GM13976 (cell line): Measurements from ENCODE around the gene CCDC91.
"Not testable (repeated sequence)": the region's sequence is repeated elsewhere in the genome, so short reads cannot be mapped to it uniquely, and the experiment has no call there.

Experiments used
- DNase-seq: peaks from one replicate; pipeline ENCODE4 v3.0.0; 2012; ENCODE audit warnings: low spot score
- in situ Hi-C: fragments of 300-500 bp; cut with MboI; formaldehyde crosslinking; loops from one replicate; pipeline ENCODE4 v1.12.0; 2022; ENCODE audit warnings: low sequenced_read_pairs, mixed read lengths, inconsistent platforms; ENCODE audit not compliant: unreplicated experiment
- TF ChIP-seq, protein P1 (sequence below): IDR thresholded peaks from 2 replicates; pipeline ENCODE4 v1.5.1; 2012; ENCODE audit warnings: borderline replicate concordance, mild to moderate bottlenecking; ENCODE audit not compliant: insufficient read depth; ENCODE audit errors: extremely low read depth, missing control alignments, control extremely low read depth

The CCDC91 gene

GRCh38 chr12:28265435-28266042, 75.3 kb downstream of the CCDC91 start:
- in situ Hi-C loops, result no loop called here
- TF ChIP-seq, protein P1, sequence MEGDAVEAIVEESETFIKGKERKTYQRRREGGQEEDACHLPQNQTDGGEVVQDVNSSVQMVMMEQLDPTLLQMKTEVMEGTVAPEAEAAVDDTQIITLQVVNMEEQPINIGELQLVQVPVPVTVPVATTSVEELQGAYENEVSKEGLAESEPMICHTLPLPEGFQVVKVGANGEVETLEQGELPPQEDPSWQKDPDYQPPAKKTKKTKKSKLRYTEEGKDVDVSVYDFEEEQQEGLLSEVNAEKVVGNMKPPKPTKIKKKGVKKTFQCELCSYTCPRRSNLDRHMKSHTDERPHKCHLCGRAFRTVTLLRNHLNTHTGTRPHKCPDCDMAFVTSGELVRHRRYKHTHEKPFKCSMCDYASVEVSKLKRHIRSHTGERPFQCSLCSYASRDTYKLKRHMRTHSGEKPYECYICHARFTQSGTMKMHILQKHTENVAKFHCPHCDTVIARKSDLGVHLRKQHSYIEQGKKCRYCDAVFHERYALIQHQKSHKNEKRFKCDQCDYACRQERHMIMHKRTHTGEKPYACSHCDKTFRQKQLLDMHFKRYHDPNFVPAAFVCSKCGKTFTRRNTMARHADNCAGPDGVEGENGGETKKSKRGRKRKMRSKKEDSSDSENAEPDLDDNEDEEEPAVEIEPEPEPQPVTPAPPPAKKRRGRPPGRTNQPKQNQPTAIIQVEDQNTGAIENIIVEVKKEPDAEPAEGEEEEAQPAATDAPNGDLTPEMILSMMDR, result no peak
- no peak for DNase-seq

- DNase-seq, in situ Hi-C loops: not testable (repeated sequence)
Observed at GRCh38 chr12:28267920-28268607, 77.8 kb downstream of the CCDC91 start.

- TF ChIP-seq, protein P1, result no peak
- in situ Hi-C loops, result no loop called here
- DNase-seq, result no peak
Observed at GRCh38 chr12:28268608-28269229, 78.5 kb downstream of the CCDC91 start.

- in situ Hi-C loops, result no loop called here
- DNase-seq, result no peak
Observed at GRCh38 chr12:28269851-28270250, 79.6 kb downstream of the CCDC91 start.

DNA sequence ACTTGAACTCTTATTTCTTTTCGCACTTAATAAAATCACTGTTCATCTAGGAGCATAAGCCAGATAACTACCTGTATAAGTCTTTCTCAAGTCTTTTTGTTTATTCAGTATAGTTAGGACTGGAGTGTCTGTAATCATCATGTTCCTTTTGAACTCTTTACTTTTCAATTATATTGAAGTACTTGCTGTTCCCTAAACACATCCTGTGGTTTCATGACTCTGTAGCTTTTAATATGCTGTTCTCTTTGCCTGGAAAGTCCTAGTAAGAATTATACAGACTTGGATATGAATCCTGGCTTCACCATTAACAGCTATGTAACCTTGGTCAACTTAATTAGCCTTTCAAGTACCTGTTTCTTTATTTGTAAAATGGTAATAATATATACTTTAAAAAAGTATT, 88.2 kb downstream of the CCDC91 start:
- no peak for DNase-seq
- in situ Hi-C loops, result no loop called here
- TF ChIP-seq, protein P1, result no peak

More at GRCh38 chr12:28269851-28270250, 79.6 kb downstream of the CCDC91 start:
- TF ChIP-seq, protein P1, result no peak

DNA sequence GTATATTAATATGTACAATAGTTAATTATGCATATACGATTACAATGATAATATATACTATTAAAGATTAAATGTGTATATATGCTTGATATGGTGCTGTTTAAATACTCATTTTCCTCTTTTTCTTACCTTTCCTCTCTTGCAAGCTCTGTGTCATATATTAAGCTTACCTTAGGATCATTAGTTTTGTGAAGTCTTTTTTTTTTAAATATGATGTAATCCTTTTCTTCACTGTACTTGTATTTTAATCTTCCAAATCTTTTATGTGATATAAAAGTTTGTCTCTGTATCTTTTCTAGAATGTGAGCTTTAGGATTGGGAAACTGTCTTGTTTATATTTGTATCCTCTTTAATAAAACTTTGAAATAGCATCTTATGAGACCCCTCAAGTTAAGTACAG, 88.7 kb downstream of the CCDC91 start:
- in situ Hi-C loops, result no loop called here
- DNase-seq, result no peak
- TF ChIP-seq, protein P1, result no peak

DNA sequence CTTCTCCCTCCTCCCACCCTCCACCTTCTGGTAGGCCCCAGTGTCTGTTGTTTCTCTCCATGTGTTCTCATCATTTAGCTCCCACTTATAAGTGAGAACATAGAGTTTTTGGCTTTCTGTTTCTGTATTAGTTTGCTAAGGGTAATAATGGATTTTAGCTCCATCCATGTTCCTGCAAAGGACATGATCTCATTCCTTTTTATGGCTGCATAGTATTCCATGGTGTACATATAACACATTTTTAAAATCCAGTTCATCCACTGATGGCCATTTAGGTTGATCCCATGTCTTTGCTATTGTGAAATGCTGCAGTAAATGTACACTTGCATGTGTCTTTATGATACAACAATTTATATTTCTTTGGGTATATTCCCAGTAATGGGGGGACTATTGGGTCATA, 96.1 kb downstream of the CCDC91 start:
- no peak for DNase-seq
- in situ Hi-C loops, result no loop called here
- TF ChIP-seq, protein P1, result no peak
